T-cell (primary cell): ENCODE measurements around the gene LRCH3. TPM values are rescaled to one million over a fixed set of nuclear protein-coding genes. Genes with fewer than 3 reads are reported as not detected.

ENCODE experiments used
- ATAC-seq, 4 experiments: fragments of 200-7000 bp in 3 of 4; fragments of 150-1000 bp in 1 of 4; cut with Tn5 transposase; replicated peaks in 1 of 4; 1 replicate in 3 of 4; 2 replicates in 1 of 4; pipeline ENCODE4 v1.10.0; 2021; ENCODE audit warnings: moderate library complexity in 3 of 4, mild to moderate bottlenecking in 2 of 4, moderate number of reproducible peaks in 1 of 4
- CTCF ChIA-PET, 2 donors: fragments of 300-600 bp; sonication (Branson Sonifier 250); formaldehyde crosslinking; loops; one replicate each; lab custom pipeline; 2022; ENCODE audit warnings: antibody characterized with exemption in 2 of 2; lab: Charles Lee
- POLR2A ChIA-PET, 2 donors: fragments of 300-600 bp; sonication (Branson Sonifier 250); formaldehyde crosslinking; loops; one replicate each; lab custom pipeline; 2022; ENCODE audit warnings: antibody characterized with exemption in 2 of 2; lab: Charles Lee
- DNase-seq, 35 experiments: peaks; one replicate each; pipeline versions ENCODE4 v3.0.0 to v3.0.0-alpha.2; 2013 to 2023
- H3K27ac ChIP-seq: one replicate; pipeline ENCODE4 v1.5.1; 2013; ENCODE audit warnings: low read length
- H3K27me3 ChIP-seq, 2 experiments: replicated peaks in 1 of 2; 1 replicate in 1 of 2; 2 replicates in 1 of 2; pipeline versions ENCODE4 v1.6.1 to v1.7.0; 2013; ENCODE audit warnings: low read length in 1 of 2, mixed read lengths in 1 of 2; ENCODE audit not compliant: control insufficient read depth in 2 of 2, insufficient read depth in 2 of 2; ENCODE audit errors: extremely low read depth in 1 of 2
- H3K36me3 ChIP-seq, 2 donors: 1 replicate in 1 of 2; 2 replicates in 1 of 2; pipeline versions ENCODE4 v1.6.1 to v1.7.0; 2013; ENCODE audit warnings: low read length in 1 of 2; ENCODE audit not compliant: control insufficient read depth in 2 of 2, insufficient read depth in 1 of 2; ENCODE audit errors: extremely low read depth in 1 of 2
- H3K4me1 ChIP-seq, 2 experiments: 1 replicate in 1 of 2; 2 replicates in 1 of 2; pipeline versions ENCODE4 v1.6.1 to v1.7.0; 2013; ENCODE audit warnings: low read length in 2 of 2, mixed read lengths in 1 of 2; ENCODE audit not compliant: insufficient read depth in 2 of 2, control insufficient read depth in 1 of 2; ENCODE audit errors: extremely low read depth in 1 of 2
- H3K4me3 ChIP-seq, 2 donors: 1 replicate in 1 of 2; 2 replicates in 1 of 2; pipeline versions ENCODE4 v1.5.1 to v1.7.0; 2013; ENCODE audit warnings: mild to moderate bottlenecking in 2 of 2, low read length in 1 of 2, moderate library complexity in 1 of 2; ENCODE audit not compliant: control insufficient read depth in 1 of 2; ENCODE audit errors: extremely low read depth in 1 of 2
- H3K9me3 ChIP-seq: 2 replicates; pipeline ENCODE4 v1.7.0; 2013
- H3K27ac Mint-ChIP-seq, 2 donors: one replicate each; pipeline ENCODE4 v1.8.0; 2020 to 2021; ENCODE audit warnings: mild to moderate bottlenecking in 2 of 2, mixed read lengths in 2 of 2
- H3K27me3 Mint-ChIP-seq, 2 donors: one replicate each; pipeline ENCODE4 v1.8.0; 2021 to 2022; ENCODE audit warnings: mixed read lengths in 2 of 2
- H3K36me3 Mint-ChIP-seq: one replicate; pipeline ENCODE4 v1.8.0; 2021; ENCODE audit warnings: mixed read lengths
- H3K4me1 Mint-ChIP-seq, 3 donors: one replicate each; pipeline ENCODE4 v1.8.0; 2020 to 2022; ENCODE audit warnings: mixed read lengths in 3 of 3, mild to moderate bottlenecking in 1 of 3
- H3K4me3 Mint-ChIP-seq, 3 donors: one replicate each; pipeline ENCODE4 v1.8.0; 2020 to 2022; ENCODE audit warnings: mild to moderate bottlenecking in 3 of 3, mixed read lengths in 3 of 3, moderate library complexity in 3 of 3
- H3K9me3 Mint-ChIP-seq, 3 donors: one replicate each; pipeline ENCODE4 v1.8.0; 2020 to 2022; ENCODE audit warnings: mixed read lengths in 3 of 3
- WGBS: methylation state at CpG from one replicate; pipeline ENCODE4 v1.1.5; 2013; ENCODE audit warnings: missing lambda C conversion rate; ENCODE audit not compliant: insufficient coverage; 5-methylcytosine and 5-hydroxymethylcytosine counted together
- total RNA-seq, 35 experiments: library from RNA in 6 of 35; stranded (reverse) in 6 of 35; fragments of 120-200 nt in 1 of 35; gene quantifications; one replicate each; pipeline versions ENCODE4 v1.2.1 to v1.2.4 and lab custom pipeline; 2013 to 2026

The LRCH3 gene
- total RNA-seq, 5 donors from 2014 or later (not counting 1 experiment from before 2014, with no cell fraction given), result 51.4 to 75.1 (median 62.2) TPM

GRCh38 chr3:197794115-197794514, 3.1 kb downstream of the LRCH3 start:
- Mint-ChIP-seq H3K27ac (no peak overlapping the region), H3K4me1 (peaks cover 61 to 76% (median 67%) of the 10 kb centered on the region in 3 donors), H3K36me3 (peaks cover 2% of the 10 kb centered on the region), H3K9me3 (no peaks in the 10 kb centered on the region), H3K4me3 (peak overlapping the region in 2 of 3 donors; percentile 4 to 94), H3K27me3 (no peaks in the 10 kb centered on the region)
- ATAC-seq (no peak), DNase-seq (no peak)
- Histone ChIP-seq H3K27ac (no peak overlapping the region), H3K4me3 (no peak overlapping the region), H3K36me3 (no peaks in the 10 kb centered on the region), H3K9me3 (no peaks in the 10 kb centered on the region), H3K27me3 (no peaks in the 10 kb centered on the region), H3K4me1 (peaks cover 10 to 26% of the 10 kb centered on the region in 2 experiments)
- WGBS, result 86% methylated on average over 1 of the region's 1 CpG
- ChIA-PET POLR2A (interaction anchor here (0.5 to 0.6 kb wide), 2 partner anchors 18 to 24 kb away, joined by 3 to 5 read pairs; no protein-coding TSS in a partner anchor), CTCF (interaction anchor here in 1 of 2 donors (1.0 kb wide), 1 partner anchor 46 kb away, joined by 4 read pairs; no protein-coding TSS in a partner anchor)

GRCh38 chr3:197795200-197795599, 4.1 kb downstream of the LRCH3 start:
- H3K27me3 Mint-ChIP-seq, result no peaks in the 10 kb centered on the region
- H3K36me3 Mint-ChIP-seq, result peaks cover 2% of the 10 kb centered on the region
- POLR2A ChIA-PET, result interaction anchor here in 1 of 2 donors (0.6 kb wide), 1 partner anchor 18 kb away, joined by 3 read pairs; no protein-coding TSS in a partner anchor
- H3K4me3 ChIP-seq, result no peak overlapping the region
- no peaks in the 10 kb centered on the region for H3K9me3 ChIP-seq
- peaks cover 67 to 82% (median 68%) of the 10 kb centered on the region in 3 donors for H3K4me1 Mint-ChIP-seq
- H3K27ac ChIP-seq, result no peak overlapping the region
- no peak overlapping the region for H3K4me3 Mint-ChIP-seq
- WGBS, result no CpG with 5 or more reads among the region's 1 CpG
- CTCF ChIA-PET, result interaction anchor here in 1 of 2 donors (0.6 kb wide), 1 partner anchor 45 kb away, joined by 3 read pairs; no protein-coding TSS in a partner anchor
- H3K27me3 ChIP-seq, result no peaks in the 10 kb centered on the region
- no peaks in the 10 kb centered on the region for H3K9me3 Mint-ChIP-seq
- H3K27ac Mint-ChIP-seq, result no peak overlapping the region
- ATAC-seq, result no peak
- no peak for DNase-seq
- peaks cover 10 to 26% of the 10 kb centered on the region in 2 experiments for H3K4me1 ChIP-seq
- H3K36me3 ChIP-seq, result no peaks in the 10 kb centered on the region

GRCh38 chr3:197796087-197796486, 5.0 kb downstream of the LRCH3 start:
- no peaks in the 10 kb centered on the region for H3K36me3 ChIP-seq
- no peaks in the 10 kb centered on the region for H3K9me3 ChIP-seq
- ATAC-seq (no peak), DNase-seq (no peak)
- ChIA-PET CTCF (interaction anchor here in 1 of 2 donors (0.6 kb wide), 2 partner anchors 10 to 32 kb away, joined by 5 read pairs; no protein-coding TSS in a partner anchor), POLR2A (interaction anchor here in 1 of 2 donors (0.6 kb wide), 1 partner anchor 39 kb away, joined by 3 read pairs; no protein-coding TSS in a partner anchor)
- no peaks in the 10 kb centered on the region for H3K27me3 ChIP-seq
- no peak overlapping the region for H3K4me3 Mint-ChIP-seq
- H3K4me1 Mint-ChIP-seq, result peaks cover 71 to 87% (median 71%) of the 10 kb centered on the region in 3 donors
- WGBS, result 100% methylated on average over 1 of the region's 4 CpGs
- peaks cover 2% of the 10 kb centered on the region for H3K36me3 Mint-ChIP-seq
- no peak overlapping the region for H3K4me3 ChIP-seq
- no peaks in the 10 kb centered on the region for H3K27me3 Mint-ChIP-seq
- H3K27ac Mint-ChIP-seq, result no peak overlapping the region
- H3K9me3 Mint-ChIP-seq, result no peaks in the 10 kb centered on the region
- peaks cover 10 to 22% of the 10 kb centered on the region in 2 experiments for H3K4me1 ChIP-seq
- H3K27ac ChIP-seq, result no peak overlapping the region

GRCh38 chr3:197798863-197799262, 7.8 kb downstream of the LRCH3 start:
- peaks cover 2% of the 10 kb centered on the region for H3K36me3 Mint-ChIP-seq
- no peak overlapping the region for H3K4me3 ChIP-seq
- ChIA-PET CTCF (no interaction called here), POLR2A (no interaction called here)
- H3K9me3 ChIP-seq, result no peaks in the 10 kb centered on the region
- H3K27ac ChIP-seq, result no peak overlapping the region
- no peaks in the 10 kb centered on the region for H3K9me3 Mint-ChIP-seq
- no peak overlapping the region for H3K4me3 Mint-ChIP-seq
- DNase-seq (no peak), ATAC-seq (no peak)
- H3K27me3 ChIP-seq, result no peaks in the 10 kb centered on the region
- peak overlapping the region; percentile 3 to 4 for H3K27ac Mint-ChIP-seq
- H3K4me1 Mint-ChIP-seq, result peaks cover 77 to 86% (median 77%) of the 10 kb centered on the region in 3 donors
- H3K4me1 ChIP-seq, result peaks cover 8 to 20% of the 10 kb centered on the region in 2 experiments
- H3K36me3 ChIP-seq, result no peaks in the 10 kb centered on the region
- 90% methylated on average over 2 of the region's 3 CpGs for WGBS
- no peaks in the 10 kb centered on the region for H3K27me3 Mint-ChIP-seq

- peak overlapping the region in 1 of 2 donors; percentile 22 for H3K27ac Mint-ChIP-seq
- no peaks in the 10 kb centered on the region for H3K27me3 Mint-ChIP-seq
- no CpG with 5 or more reads among the region's 3 CpGs for WGBS
- ATAC-seq, result no peak
- H3K4me1 ChIP-seq, result peaks cover 8 to 18% of the 10 kb centered on the region in 2 experiments
- no peaks in the 10 kb centered on the region for H3K9me3 Mint-ChIP-seq
- no peak for DNase-seq
- H3K36me3 ChIP-seq, result no peaks in the 10 kb centered on the region
- H3K4me3 ChIP-seq, result no peak overlapping the region
- no peaks in the 10 kb centered on the region for H3K9me3 ChIP-seq
- H3K27me3 ChIP-seq, result no peaks in the 10 kb centered on the region
- CTCF ChIA-PET, result interaction anchor here (0.6 to 0.7 kb wide), 2 partner anchors 1708 to 1725 kb away, joined by 3 to 4 read pairs; no protein-coding TSS in a partner anchor
- H3K4me3 Mint-ChIP-seq, result no peak overlapping the region
- H3K27ac ChIP-seq, result no peak overlapping the region
- peaks cover 67 to 71% (median 67%) of the 10 kb centered on the region in 3 donors for H3K4me1 Mint-ChIP-seq
- POLR2A ChIA-PET, result no interaction called here
- peaks cover 5% of the 10 kb centered on the region for H3K36me3 Mint-ChIP-seq
These were observed 9.3 kb downstream of the LRCH3 start for GRCh38 chr3:197800379-197800778.

- peak overlapping the region; percentile 25 for H3K27ac ChIP-seq
- ATAC-seq, result peak; percentile 44 to 65 (median 58)
These were observed 11.1 kb downstream of the LRCH3 start for GRCh38 chr3:197801891-197802778.

More at GRCh38 chr3:197801891-197802778, 11.1 kb downstream of the LRCH3 start:
- no peaks in the 10 kb centered on the region for H3K27me3 Mint-ChIP-seq
- Histone ChIP-seq H3K36me3 (peaks cover 0 to 5% of the 10 kb centered on the region in 2 donors), H3K27me3 (no peaks in the 10 kb centered on the region), H3K4me3 (no peak overlapping the region), H3K9me3 (no peaks in the 10 kb centered on the region), H3K4me1 (peaks cover 6 to 17% of the 10 kb centered on the region in 2 experiments)
- no peak overlapping the region for H3K4me3 Mint-ChIP-seq
- H3K36me3 Mint-ChIP-seq, result peaks cover 6% of the 10 kb centered on the region
- peak in 17 of 35 experiments; percentile 11 to 61 (median 26) for DNase-seq
- peak overlapping the region; percentile 66 to 76 for H3K27ac Mint-ChIP-seq
- POLR2A ChIA-PET, result no interaction called here
- 30% methylated on average over 2 of the region's 8 CpGs for WGBS
- no peaks in the 10 kb centered on the region for H3K9me3 Mint-ChIP-seq
- peaks cover 55 to 58% (median 58%) of the 10 kb centered on the region in 3 donors for H3K4me1 Mint-ChIP-seq
- CTCF ChIA-PET, result interaction anchor here (0.6 to 1.2 kb wide), 5 partner anchors 9 to 59 kb away, joined by 3 to 4 read pairs (median 3); partner anchors contain the start of gene FYTTD1 (in 1 of the 2)
